ENCODE results near the gene ARHGAP15.

The ARHGAP15 gene

GRCh38 chr2:143559147-143559546 lies 429.9 kb downstream of the ARHGAP15 start:
- H3K27ac ChIP-seq, result no peak overlapping the region
- TF ChIP-seq CTCF (IDR thresholded peaks at IDR 0.05) (no peak), ZFX (IDR thresholded peaks at IDR 0.05; ENCODE audit: borderline replicate concordance) (no peak)

GRCh38 chr2:143560724-143561123 lies 431.5 kb downstream of the ARHGAP15 start:
- TF ChIP-seq ZFX (IDR thresholded peaks at IDR 0.05; ENCODE audit: borderline replicate concordance) (no peak), CTCF (IDR thresholded peaks at IDR 0.05) (no peak)
- H3K27ac ChIP-seq, result no peak overlapping the region

- no peak overlapping the region for H3K27ac ChIP-seq
- TF ChIP-seq CTCF (IDR thresholded peaks at IDR 0.05) (no peak), ZFX (IDR thresholded peaks at IDR 0.05; ENCODE audit: borderline replicate concordance) (no peak)
These were observed 435.2 kb downstream of the ARHGAP15 start for GRCh38 chr2:143564419-143564818.

- no peak for TF ChIP-seq ZFX (IDR thresholded peaks at IDR 0.05; ENCODE audit: borderline replicate concordance)
- TF ChIP-seq CTCF (IDR thresholded peaks at IDR 0.05), result no peak
- H3K27ac ChIP-seq, result no peak overlapping the region
These were observed 442.5 kb downstream of the ARHGAP15 start for GRCh38 chr2:143571747-143572146.

GRCh38 chr2:143572421-143572820 lies 443.2 kb downstream of the ARHGAP15 start:
- TF ChIP-seq ZFX (IDR thresholded peaks at IDR 0.05; ENCODE audit: borderline replicate concordance), result no peak
- no peak for TF ChIP-seq CTCF (IDR thresholded peaks at IDR 0.05)
- H3K27ac ChIP-seq, result no peak overlapping the region

GRCh38 chr2:143574069-143574468 lies 444.9 kb downstream of the ARHGAP15 start:
- TF ChIP-seq CTCF (IDR thresholded peaks at IDR 0.05) (no peak), ZFX (IDR thresholded peaks at IDR 0.05; ENCODE audit: borderline replicate concordance) (no peak)
- H3K27ac ChIP-seq, result no peak overlapping the region

- no peak overlapping the region for H3K27ac ChIP-seq
- TF ChIP-seq CTCF (IDR thresholded peaks at IDR 0.05) (peak; percentile 40), ZFX (IDR thresholded peaks at IDR 0.05; ENCODE audit: borderline replicate concordance) (no peak)
These were observed 446.1 kb downstream of the ARHGAP15 start for GRCh38 chr2:143575340-143575739.

All from 22Rv1 (cell line).